ENCODE results near the gene CXCR6. TPM values are rescaled to one million over a fixed set of nuclear protein-coding genes. Genes with fewer than 3 reads are reported as not detected.

CXCR6 gene
- total RNA-seq, 1 donor from 2014 or later: not detected

DNA sequence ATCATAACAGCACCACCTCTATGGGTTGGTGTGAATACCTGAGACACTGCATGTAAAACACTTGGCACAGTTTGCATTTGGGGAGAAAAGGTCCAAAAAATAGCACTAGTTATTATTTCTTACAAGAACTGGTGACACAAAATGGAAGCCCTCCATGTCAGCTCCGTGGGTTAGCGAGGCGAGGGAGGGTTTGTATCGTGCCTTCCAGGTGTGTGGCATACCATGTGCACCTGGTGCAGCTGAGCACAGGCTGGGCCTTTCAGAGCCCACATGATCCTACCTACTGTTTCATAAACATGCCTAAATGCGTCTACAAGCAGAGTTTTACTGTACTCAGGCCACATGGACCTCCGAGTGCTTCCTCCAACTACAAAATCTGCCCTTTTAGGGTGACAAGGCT is 5.6 kb downstream of the CXCR6 start:
- Mint-ChIP-seq H3K27ac (ENCODE audit: unreplicated experiment) (no peak overlapping the region), H3K36me3 (ENCODE audit: low read depth) (peaks cover 31% of the 10 kb centered on the region), H3K4me1 (ENCODE audit: low read depth) (no peaks in the 10 kb centered on the region), H3K27me3 (ENCODE audit: low read depth) (no peaks in the 10 kb centered on the region), H3K4me3 (ENCODE audit: unreplicated experiment) (no peak overlapping the region), H3K9me3 (ENCODE audit: low read depth) (no peaks in the 10 kb centered on the region)
- TF ChIP-seq CTCF (IDR thresholded peaks at IDR 0.05): no peak
- no peak for DNase-seq (ENCODE audit: low spot score)

GRCh38 chr3:45949432-45949831 is 6.2 kb downstream of the CXCR6 start:
- H3K4me1 Mint-ChIP-seq (ENCODE audit: low read depth): no peaks in the 10 kb centered on the region
- no peak overlapping the region for H3K4me3 Mint-ChIP-seq (ENCODE audit: unreplicated experiment)
- no peak for DNase-seq (ENCODE audit: low spot score)
- peaks cover 35% of the 10 kb centered on the region for H3K36me3 Mint-ChIP-seq (ENCODE audit: low read depth)
- no peaks in the 10 kb centered on the region for H3K9me3 Mint-ChIP-seq (ENCODE audit: low read depth)
- TF ChIP-seq CTCF (IDR thresholded peaks at IDR 0.05): no peak
- H3K27me3 Mint-ChIP-seq (ENCODE audit: low read depth): no peaks in the 10 kb centered on the region
- no peak overlapping the region for H3K27ac Mint-ChIP-seq (ENCODE audit: unreplicated experiment)

GRCh38 chr3:45950131-45950530 is 6.9 kb downstream of the CXCR6 start:
- Mint-ChIP-seq H3K4me3 (ENCODE audit: unreplicated experiment) (no peak overlapping the region), H3K27me3 (ENCODE audit: low read depth) (no peaks in the 10 kb centered on the region), H3K36me3 (ENCODE audit: low read depth) (peaks cover 41% of the 10 kb centered on the region)

GRCh38 chr3:45950686-45951600 is 7.7 kb downstream of the CXCR6 start:
- no peaks in the 10 kb centered on the region for H3K27me3 Mint-ChIP-seq (ENCODE audit: low read depth)

More at GRCh38 chr3:45950131-45950530, 6.9 kb downstream of the CXCR6 start:
- Mint-ChIP-seq H3K4me1 (ENCODE audit: low read depth) (no peaks in the 10 kb centered on the region), H3K9me3 (ENCODE audit: low read depth) (no peaks in the 10 kb centered on the region), H3K27ac (ENCODE audit: unreplicated experiment) (no peak overlapping the region)
- DNase-seq (ENCODE audit: low spot score): no peak
- TF ChIP-seq CTCF (IDR thresholded peaks at IDR 0.05): no peak

DNA sequence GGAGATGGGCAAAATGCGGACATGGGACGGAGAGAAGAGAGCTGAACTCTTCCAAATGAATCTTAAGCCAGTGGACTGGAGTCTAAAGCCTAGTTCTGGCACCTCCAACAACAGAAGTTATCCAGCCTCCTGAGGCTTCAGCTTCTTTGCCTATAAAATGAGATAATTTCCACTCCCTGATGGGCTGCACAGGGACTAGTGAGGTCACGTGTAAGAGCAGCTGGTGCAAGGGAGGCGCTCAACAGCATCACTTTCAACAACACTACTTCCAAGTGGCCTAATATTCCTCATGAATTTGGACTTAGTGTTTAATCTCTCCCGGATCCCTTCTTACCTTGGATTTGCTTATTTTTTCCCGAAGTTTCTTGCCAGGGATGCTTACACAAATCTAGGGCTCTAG is 8.7 kb downstream of the CXCR6 start:
- H3K27me3 Mint-ChIP-seq (ENCODE audit: low read depth): no peaks in the 10 kb centered on the region
- H3K4me3 Mint-ChIP-seq (ENCODE audit: unreplicated experiment): no peak overlapping the region
- H3K4me1 Mint-ChIP-seq (ENCODE audit: low read depth): peaks cover 6% of the 10 kb centered on the region
- H3K36me3 Mint-ChIP-seq (ENCODE audit: low read depth): peaks cover 42% of the 10 kb centered on the region
- H3K9me3 Mint-ChIP-seq (ENCODE audit: low read depth): no peaks in the 10 kb centered on the region
- no peak overlapping the region for H3K27ac Mint-ChIP-seq (ENCODE audit: unreplicated experiment)
- no peak for DNase-seq (ENCODE audit: low spot score)
- TF ChIP-seq CTCF (IDR thresholded peaks at IDR 0.05): no peak

More at GRCh38 chr3:45950686-45951600, 7.7 kb downstream of the CXCR6 start:
- no peaks in the 10 kb centered on the region for H3K9me3 Mint-ChIP-seq (ENCODE audit: low read depth)
- no peak overlapping the region for H3K4me3 Mint-ChIP-seq (ENCODE audit: unreplicated experiment)
- H3K27ac Mint-ChIP-seq (ENCODE audit: unreplicated experiment): no peak overlapping the region
- no peak for DNase-seq (ENCODE audit: low spot score)
- no peak for TF ChIP-seq CTCF (IDR thresholded peaks at IDR 0.05)
- H3K36me3 Mint-ChIP-seq (ENCODE audit: low read depth): peaks cover 43% of the 10 kb centered on the region
- no peaks in the 10 kb centered on the region for H3K4me1 Mint-ChIP-seq (ENCODE audit: low read depth)
